H1 (cell line): Measurements from ENCODE around the gene EML4. TPM values are rescaled to one million over a fixed set of nuclear protein-coding genes. Genes with fewer than 3 reads are reported as not detected.

ENCODE experiments used
- CHD1 ChIP-seq: IDR thresholded peaks from 2 replicates; pipeline ENCODE4 v1.6.1; 2012; ENCODE audit warnings: low read depth, low read length, improper control_type of control experiment
- GTF2F1 ChIP-seq: IDR thresholded peaks from 2 replicates; pipeline ENCODE4 v1.6.1; 2012; ENCODE audit warnings: low read depth, low read length, improper control_type of control experiment, borderline replicate concordance
- POLR2AphosphoS5 ChIP-seq: IDR thresholded peaks from 2 replicates; pipeline ENCODE4 v1.6.1; 2011; ENCODE audit warnings: low read depth, low read length
- POU5F1 ChIP-seq: IDR thresholded peaks from 2 replicates; pipeline ENCODE4 v1.6.1; 2011; ENCODE audit warnings: low read depth, mild to moderate bottlenecking, low read length, moderate library complexity
- polyA plus RNA-seq, 7 experiments: library from polyadenylated mRNA; depleted of rRNA in 3 of 7; stranded (reverse) in 5 of 7; unstranded in 2 of 7; fragments of >200 nt in 5 of 7; fragments of 200-250 nt in 2 of 7; gene quantifications; 1 replicate in 5 of 7; 2 replicates in 1 of 7; 4 replicates in 1 of 7; pipeline versions ENCODE4 v1.2.1 to v1.2.3, GENCODE V29; 2011 to 2013; ENCODE audit warnings: missing spikeins in 2 of 7, mixed read lengths in 2 of 7
- total RNA-seq: library from RNA; stranded (reverse); fragmentation: NEBNext Ultra II Directional; extraction: Animal tissue kit (Norgen Biotek cat#: 25700); gene quantifications from 2 replicates; pipeline ENCODE4 v1.2.1, GENCODE V29; 2021
- TF ChIP-seq, protein P1 (sequence below): IDR thresholded peaks from 2 replicates; pipeline ENCODE4 v1.6.1; 2012; ENCODE audit warnings: low read length, inconsistent platforms

Gene EML4
- total and polyA plus RNA-seq, 2 of the 8 experiments (the other 6 are each of a cell fraction or from before 2014, with no cell fraction given): 50.1 to 104 TPM

DNA sequence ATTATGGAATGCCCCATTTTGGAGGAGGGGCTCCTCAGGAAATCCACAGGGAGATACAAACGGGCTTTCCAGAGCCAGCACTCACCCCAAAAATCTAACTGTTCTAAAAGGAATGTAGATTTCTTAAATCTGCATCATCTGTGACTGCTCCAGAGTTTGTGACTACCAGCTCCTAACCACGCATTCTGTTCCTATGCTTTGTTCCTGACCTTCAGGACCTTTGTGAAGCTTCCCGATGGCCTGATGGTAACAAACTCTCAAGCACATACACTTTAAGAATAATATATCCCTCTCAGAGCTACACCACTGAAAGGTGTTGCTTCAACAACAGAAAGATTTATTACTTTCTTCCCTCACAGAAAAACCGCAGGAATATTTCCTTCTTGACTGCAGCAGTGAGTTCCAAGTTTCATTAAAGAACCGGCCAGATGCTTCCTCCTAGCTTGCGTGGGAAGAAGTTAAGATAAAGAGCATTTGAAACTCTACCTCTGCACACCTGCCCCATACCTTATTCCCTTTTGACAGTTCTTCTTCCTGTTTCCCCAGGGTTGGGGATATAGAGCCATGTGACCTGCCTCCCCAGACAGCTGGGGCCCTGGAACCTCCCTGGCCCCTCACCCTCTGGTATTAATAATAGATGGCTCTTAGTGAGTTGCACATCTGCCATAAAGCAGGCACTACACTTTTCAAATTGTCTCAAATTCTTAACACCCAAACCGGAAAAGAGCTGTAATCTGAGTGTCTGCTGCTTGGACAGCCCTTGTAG lies 40.2 kb upstream of the EML4 start (continued):
- TF ChIP-seq GTF2F1: no peak
- TF ChIP-seq POLR2AphosphoS5: no peak
- no peak for TF ChIP-seq CHD1
- TF ChIP-seq, protein P1, sequence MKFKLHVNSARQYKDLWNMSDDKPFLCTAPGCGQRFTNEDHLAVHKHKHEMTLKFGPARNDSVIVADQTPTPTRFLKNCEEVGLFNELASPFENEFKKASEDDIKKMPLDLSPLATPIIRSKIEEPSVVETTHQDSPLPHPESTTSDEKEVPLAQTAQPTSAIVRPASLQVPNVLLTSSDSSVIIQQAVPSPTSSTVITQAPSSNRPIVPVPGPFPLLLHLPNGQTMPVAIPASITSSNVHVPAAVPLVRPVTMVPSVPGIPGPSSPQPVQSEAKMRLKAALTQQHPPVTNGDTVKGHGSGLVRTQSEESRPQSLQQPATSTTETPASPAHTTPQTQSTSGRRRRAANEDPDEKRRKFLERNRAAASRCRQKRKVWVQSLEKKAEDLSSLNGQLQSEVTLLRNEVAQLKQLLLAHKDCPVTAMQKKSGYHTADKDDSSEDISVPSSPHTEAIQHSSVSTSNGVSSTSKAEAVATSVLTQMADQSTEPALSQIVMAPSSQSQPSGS: no peak
- no peak for TF ChIP-seq POU5F1
